ENCODE results near the gene GALR1.
A peak's percentile ranks its signal among the peaks of the same experiment; 100 is the strongest.
"Not testable (repeated sequence)": the region's sequence is repeated elsewhere in the genome, so short reads cannot be mapped to it uniquely, and the experiment has no call there.

GALR1 gene

DNA sequence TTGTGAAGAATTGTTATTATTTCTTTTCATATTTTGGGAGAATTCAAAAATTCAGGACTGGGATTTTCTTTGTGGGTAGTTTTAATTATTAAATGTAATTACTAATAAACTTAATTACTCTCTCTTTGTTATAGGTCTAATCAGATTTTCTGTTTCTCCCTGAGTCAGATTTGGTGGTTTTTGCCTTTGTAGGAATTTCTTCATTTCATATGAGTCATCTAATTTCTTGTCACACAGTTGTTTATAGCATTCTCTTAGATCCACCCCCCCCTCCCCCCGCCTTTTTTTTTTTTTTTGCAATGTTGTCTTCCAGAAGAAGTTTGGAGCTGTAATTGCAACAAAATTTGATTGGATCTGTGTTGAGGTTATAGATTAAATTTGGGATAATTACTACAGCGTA lies 26.0 kb upstream of the GALR1 start:
- no peak overlapping the region for H3K27ac Mint-ChIP-seq

DNA sequence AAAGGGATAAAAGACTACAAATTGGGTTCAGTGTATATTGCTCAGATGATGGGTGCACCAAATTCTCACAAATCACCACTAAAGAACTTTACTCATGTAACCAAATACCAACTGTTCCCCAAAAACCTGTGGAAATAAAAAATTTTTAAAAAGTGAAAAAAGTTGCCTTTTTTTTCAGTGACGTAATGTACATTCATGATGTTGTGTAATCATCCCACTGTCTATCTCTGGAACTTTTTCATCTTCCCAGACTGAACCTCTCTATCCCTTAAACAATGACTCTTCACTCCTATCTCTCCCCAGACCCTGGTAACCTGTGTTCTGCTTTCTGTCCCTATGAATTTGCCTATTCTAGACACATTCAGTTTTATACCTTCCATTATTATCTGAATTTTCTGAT lies 19.0 kb upstream of the GALR1 start:
- Mint-ChIP-seq H3K4me1 (no peaks in the 10 kb centered on the region), H3K27me3 (peaks cover 18% of the 10 kb centered on the region), H3K9me3 (peaks cover 7 to 8% of the 10 kb centered on the region in 2 donors), H3K27ac (no peak overlapping the region), H3K4me3 (no peak overlapping the region)
- ATAC-seq (no peak), DNase-seq (no peak)

More for the DNA sequence above, 26.0 kb upstream of the GALR1 start:
- H3K4me3 Mint-ChIP-seq = no peak overlapping the region
- H3K4me1 Mint-ChIP-seq = peaks cover 12% of the 10 kb centered on the region
- peaks cover 0 to 6% of the 10 kb centered on the region in 2 donors for H3K9me3 Mint-ChIP-seq
- DNase-seq = no peak
- no peak for ATAC-seq
- peaks cover 6% of the 10 kb centered on the region for H3K27me3 Mint-ChIP-seq

DNA sequence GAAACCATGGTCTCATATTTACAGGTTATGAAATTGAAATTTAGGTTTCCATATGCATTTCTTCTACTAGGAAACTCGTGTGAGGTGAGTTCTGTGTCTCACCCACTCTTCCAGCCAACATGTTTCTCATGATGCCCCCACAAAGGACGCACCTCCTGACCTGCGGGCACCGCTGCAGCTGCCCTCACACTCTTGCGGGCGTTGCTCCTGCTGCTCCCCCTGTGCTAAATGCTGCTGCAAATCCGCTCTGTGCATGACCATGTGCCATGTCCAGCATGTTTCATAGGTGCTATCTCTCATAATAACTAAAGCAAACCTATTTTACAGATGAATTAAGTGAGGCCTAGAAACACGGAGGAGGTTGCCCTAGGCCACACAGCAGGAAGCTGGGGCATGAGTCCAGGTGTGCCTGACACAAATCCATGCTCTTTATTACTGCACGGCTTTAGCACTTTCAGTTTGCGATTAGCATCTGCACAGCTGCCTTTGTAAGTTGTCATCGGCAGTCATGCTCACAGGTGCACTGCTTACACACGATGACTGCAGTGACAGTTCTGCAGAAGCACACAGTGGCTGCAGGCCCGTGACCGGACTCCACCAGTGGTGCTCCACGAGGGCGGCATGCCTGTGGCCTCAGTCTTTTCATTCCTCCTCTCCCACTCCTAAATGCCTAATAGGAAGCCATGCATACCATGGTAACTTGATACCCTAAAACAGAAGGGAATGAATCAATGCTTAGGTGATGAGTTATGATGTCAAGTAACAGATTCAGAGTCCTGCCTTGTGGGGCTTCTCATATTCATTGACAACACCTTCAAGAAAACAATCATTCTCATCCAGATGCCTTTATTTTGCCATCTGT lies 14.9 kb upstream of the GALR1 start:
- no peak for DNase-seq
- H3K27me3 Mint-ChIP-seq = peaks cover 15% of the 10 kb centered on the region
- H3K4me3 Mint-ChIP-seq = no peak overlapping the region
- no peak overlapping the region for H3K27ac Mint-ChIP-seq
- H3K4me1 Mint-ChIP-seq = no peaks in the 10 kb centered on the region
- ATAC-seq = no peak
- peaks cover 28 to 33% of the 10 kb centered on the region in 2 donors for H3K9me3 Mint-ChIP-seq

DNA sequence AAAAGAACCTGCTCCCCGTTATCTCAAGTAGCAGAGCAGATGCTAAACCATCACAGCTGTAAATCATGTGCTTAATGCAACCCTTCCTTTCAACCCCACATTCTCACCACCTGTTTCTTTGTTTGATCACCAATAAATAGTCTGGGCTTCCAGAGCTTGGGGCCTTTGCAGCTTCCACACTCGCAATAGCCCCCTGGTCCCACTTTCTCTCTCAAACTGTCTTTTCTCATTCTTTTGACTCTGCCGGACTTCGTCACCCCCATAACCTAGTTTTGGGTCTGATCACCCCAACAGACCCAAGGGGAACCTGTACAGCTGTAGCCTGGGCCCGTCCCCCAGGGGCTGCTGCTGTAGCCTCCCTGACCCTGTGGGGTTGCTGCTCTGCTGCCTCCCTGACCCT lies 10.4 kb upstream of the GALR1 start:
- not testable (repeated sequence) for ATAC-seq, H3K4me1 Mint-ChIP-seq, H3K4me3 Mint-ChIP-seq, DNase-seq, H3K27ac Mint-ChIP-seq
- Mint-ChIP-seq H3K27me3 (peaks cover 14% of the 10 kb centered on the region), H3K9me3 (peaks cover 21 to 31% of the 10 kb centered on the region in 2 donors)

DNA sequence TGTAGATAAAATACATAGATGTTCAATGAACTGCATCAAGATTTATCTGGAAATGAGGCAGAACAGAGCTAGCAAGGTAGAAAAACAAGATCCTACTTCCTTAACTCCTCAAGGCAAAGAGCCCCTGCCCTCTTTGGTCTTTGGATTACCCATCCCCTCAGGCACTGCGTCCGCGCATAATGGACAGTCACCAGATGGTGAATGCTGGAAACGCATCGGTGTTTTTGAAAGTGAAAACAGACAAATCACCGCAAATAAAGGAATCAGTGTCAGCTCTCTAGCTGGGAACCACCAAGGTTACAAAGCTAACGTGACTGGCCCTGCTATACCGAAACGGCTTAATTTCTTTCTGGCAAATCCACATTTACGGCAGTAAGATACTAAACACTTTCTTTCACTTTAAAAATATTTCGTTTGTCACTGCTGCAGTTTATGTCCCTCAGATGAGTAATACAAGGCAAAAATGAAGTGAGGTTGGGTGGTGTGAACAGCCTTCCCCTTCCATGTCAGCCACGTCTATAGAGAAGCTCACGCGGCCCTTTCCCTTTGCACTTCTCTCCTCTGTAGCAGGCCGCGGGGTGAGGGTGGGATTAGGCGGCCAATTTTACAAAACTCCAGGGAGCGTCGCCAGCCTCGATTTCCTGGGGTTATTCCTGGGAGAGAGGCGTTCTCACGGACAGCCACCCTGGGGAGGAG lies 627 bp upstream of the GALR1 start:
- Mint-ChIP-seq H3K4me3 (peak overlapping the region; percentile 53 to 71), H3K4me1 (peaks cover 14% of the 10 kb centered on the region), H3K9me3 (peaks cover 0 to 14% of the 10 kb centered on the region in 2 donors), H3K27ac (no peak overlapping the region), H3K27me3 (peaks cover 90% of the 10 kb centered on the region)
- no peak for ATAC-seq
- DNase-seq = no peak

DNA sequence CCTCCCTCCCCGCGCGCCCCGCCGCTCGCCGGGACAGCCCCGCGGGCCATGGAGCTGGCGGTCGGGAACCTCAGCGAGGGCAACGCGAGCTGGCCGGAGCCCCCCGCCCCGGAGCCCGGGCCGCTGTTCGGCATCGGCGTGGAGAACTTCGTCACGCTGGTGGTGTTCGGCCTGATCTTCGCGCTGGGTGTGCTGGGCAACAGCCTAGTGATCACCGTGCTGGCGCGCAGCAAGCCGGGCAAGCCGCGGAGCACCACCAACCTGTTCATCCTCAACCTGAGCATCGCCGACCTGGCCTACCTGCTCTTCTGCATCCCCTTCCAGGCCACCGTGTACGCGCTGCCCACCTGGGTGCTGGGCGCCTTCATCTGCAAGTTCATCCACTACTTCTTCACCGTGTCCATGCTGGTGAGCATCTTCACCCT lies 865 bp downstream of the GALR1 start:
- DNase-seq (no peak), ATAC-seq (no peak)
- H3K27ac Mint-ChIP-seq = no peak overlapping the region
- H3K9me3 Mint-ChIP-seq = peaks cover 0 to 14% of the 10 kb centered on the region in 2 donors
- H3K4me1 Mint-ChIP-seq = peaks cover 14% of the 10 kb centered on the region
- H3K4me3 Mint-ChIP-seq = peak overlapping the region; percentile 65
- peaks cover 93% of the 10 kb centered on the region for H3K27me3 Mint-ChIP-seq

DNA sequence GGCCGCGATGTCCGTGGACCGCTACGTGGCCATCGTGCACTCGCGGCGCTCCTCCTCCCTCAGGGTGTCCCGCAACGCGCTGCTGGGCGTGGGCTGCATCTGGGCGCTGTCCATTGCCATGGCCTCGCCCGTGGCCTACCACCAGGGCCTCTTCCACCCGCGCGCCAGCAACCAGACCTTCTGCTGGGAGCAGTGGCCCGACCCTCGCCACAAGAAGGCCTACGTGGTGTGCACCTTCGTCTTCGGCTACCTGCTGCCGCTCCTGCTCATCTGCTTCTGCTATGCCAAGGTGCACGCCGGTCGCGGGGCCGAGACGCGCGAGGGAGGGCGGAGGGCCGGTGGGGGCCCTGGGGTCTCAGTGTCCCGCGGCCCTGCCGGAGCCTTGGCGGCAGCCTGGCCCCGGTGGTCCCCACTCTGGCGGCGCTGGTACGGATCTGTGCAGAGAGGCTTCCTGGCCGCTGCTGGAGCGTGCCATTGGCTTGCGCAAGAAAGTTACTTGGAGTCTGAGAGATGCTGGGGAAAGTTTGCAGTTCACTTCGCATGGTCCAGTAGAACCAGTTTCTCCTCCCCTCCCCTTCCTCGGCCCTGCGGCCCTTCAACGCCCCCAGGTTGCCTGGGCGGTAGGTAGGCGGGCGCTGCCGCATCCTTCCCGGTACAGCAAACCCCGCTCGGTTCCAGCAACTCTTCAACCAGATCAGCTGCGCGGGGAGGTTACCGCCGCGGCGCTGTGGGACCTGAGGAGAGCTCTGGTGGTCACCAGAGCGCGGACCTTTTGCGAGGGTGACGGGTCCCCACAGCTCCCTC lies 1.5 kb downstream of the GALR1 start:
- Mint-ChIP-seq H3K9me3 (peaks cover 0 to 14% of the 10 kb centered on the region in 2 donors), H3K27me3 (peaks cover 95% of the 10 kb centered on the region), H3K4me3 (peak overlapping the region; percentile 65), H3K4me1 (peaks cover 14% of the 10 kb centered on the region), H3K27ac (no peak overlapping the region)
- ATAC-seq = peak; percentile 39
- DNase-seq = no peak

DNA sequence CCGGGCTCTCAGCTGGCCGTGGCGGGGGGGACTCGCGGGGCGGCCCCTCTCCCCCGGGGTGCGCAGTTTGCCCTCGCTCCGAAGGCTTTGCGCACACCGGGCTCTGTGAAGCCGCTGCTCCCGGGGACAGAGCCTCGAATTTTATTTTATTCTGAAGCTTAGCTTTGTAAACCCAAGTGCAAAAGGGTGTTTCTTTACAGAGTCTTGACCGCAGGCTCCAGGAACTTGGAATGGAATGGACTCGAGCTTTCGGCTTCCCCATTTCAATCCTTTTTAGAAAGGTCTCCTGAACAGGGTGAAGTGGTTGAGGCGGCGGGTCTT lies 2.0 kb downstream of the GALR1 start:
- DNase-seq (no peak), ATAC-seq (no peak)
- no peak overlapping the region for H3K4me3 Mint-ChIP-seq
- peaks cover 14% of the 10 kb centered on the region for H3K4me1 Mint-ChIP-seq
- H3K9me3 Mint-ChIP-seq = peaks cover 0 to 13% of the 10 kb centered on the region in 2 donors
- peaks cover 96% of the 10 kb centered on the region for H3K27me3 Mint-ChIP-seq
- no peak overlapping the region for H3K27ac Mint-ChIP-seq

DNA sequence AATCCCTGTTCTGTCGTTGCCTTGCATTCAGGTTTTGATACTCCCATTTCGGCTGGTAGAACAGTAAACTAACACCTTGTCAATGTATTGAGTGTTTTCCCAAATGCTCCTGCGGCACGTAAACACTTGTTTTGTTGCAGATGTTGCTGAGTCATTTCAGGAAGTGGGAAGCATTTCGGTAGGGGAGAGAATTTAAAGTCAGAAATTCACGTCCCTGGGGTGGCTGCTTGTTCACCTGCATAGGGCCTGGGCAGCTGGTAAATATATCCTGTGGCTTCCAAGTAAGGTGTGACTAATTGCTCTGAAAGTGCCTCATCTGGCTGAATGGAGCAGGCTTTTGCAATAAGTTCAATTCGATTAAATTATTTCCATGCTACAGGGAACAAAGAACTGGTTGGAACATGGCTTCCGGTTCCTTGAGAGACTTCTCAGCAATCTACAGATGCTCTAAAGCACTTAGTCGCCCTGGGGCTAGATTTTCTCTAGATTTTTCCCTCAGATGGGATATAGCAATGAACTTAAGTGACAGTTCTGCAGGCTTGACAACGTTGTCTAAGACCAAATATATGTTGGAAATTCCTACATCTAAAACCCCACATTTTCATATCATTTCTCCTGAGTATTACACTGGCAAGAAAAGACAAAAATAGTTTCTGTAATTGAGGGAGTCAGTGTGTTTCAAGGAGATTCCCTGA lies 5.2 kb downstream of the GALR1 start:
- peaks cover 9% of the 10 kb centered on the region for H3K4me1 Mint-ChIP-seq

DNA sequence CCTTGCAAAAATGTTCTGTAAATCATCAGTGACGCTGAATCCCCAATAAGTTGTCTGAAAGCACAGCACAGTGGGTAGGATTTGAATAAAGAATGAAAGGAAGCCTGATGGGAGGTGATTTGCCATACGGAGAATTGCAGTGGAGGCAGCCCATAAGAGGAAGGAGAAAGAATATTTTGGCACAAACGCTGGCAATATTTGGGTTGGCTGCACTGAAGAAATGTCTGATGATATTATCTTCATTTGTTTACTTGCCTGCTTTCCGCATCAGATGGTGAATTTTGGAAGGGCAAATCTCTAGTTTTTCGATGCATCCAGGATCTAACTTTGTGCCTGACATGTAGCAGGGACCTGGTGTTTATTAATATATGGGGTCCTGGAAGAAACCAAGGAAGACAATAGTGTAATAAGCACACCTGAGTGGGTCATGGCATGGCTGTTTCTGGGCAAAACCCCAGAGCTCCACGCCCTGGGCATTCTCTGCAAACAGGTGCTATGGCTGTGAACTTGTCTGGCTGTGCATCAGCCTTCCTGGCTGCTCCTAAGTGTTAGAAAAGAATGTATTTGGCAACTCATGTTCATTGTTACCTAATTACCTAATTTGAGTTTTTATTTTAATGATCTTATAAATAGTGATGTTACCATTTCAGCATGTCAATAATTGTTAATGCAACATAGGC lies 5.9 kb downstream of the GALR1 start:
- ATAC-seq = no peak
- H3K27ac Mint-ChIP-seq = no peak overlapping the region
- no peak overlapping the region for H3K4me3 Mint-ChIP-seq
- H3K27me3 Mint-ChIP-seq = peaks cover 68% of the 10 kb centered on the region
- no peak for DNase-seq
- H3K4me1 Mint-ChIP-seq = peaks cover 7% of the 10 kb centered on the region
- H3K9me3 Mint-ChIP-seq = peaks cover 5 to 16% of the 10 kb centered on the region in 2 donors

More for the DNA sequence above, 5.2 kb downstream of the GALR1 start:
- Mint-ChIP-seq H3K27ac (no peak overlapping the region), H3K27me3 (peaks cover 75% of the 10 kb centered on the region), H3K4me3 (no peak overlapping the region), H3K9me3 (peaks cover 5 to 16% of the 10 kb centered on the region in 2 donors)
- DNase-seq (no peak), ATAC-seq (no peak)

DNA sequence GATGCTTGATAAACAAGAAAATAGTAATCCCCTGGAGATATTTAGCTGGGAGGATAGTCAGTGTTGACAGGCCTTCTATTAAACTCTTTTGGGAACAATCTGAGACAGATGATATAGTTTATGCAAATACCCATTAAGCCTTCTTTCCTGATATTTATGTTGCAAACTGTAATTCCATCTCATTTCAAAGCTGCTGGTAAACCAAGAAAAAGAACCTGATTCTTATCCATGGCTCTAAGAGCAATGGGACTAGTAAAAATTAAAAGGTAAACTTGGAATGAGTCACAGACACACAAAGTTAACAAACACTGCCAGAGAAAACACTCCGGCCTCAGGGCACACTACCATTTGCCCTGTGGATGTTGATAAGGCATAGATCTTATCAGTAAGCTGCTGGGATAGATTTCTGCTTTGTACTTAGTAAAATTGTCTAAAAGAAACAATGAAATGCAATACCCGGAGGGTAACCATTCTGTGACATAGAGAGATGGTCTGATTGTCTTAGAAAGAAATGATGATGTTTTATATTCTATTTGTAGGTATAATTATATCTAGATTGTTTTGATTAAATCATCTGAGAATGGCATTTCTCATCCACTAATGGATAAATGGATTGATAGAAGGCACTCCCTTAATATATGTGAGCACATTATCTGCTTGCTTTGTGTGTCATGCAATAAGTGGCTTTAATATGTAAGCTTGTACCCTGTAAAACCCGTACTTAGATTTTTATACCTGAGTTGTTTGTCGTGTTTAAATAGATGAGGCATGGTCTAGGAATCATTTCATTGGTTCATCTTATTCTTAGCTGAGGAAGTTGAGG lies 13.2 kb downstream of the GALR1 start:
- H3K4me1 Mint-ChIP-seq = no peaks in the 10 kb centered on the region
- no peak overlapping the region for H3K4me3 Mint-ChIP-seq
- H3K9me3 Mint-ChIP-seq = peaks cover 20 to 40% of the 10 kb centered on the region in 2 donors
- H3K27me3 Mint-ChIP-seq = no peaks in the 10 kb centered on the region
- DNase-seq (no peak), ATAC-seq (no peak)
- H3K27ac Mint-ChIP-seq = no peak overlapping the region

DNA sequence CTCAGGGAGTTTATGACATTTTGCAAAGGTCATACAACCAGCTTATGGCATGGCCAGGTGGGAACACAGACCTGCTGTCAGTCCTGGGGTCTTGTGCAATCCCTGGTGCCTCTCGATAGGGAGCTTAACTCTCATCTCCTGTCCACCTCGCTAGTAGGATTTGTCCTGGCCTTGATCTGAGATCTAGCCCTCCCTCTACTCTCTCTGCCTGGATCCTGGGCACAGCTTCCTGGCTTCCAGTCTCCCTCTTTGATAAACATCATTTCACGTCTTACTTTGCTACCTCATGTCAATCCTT lies 13.8 kb downstream of the GALR1 start:
- H3K4me3 Mint-ChIP-seq = no peak overlapping the region

DNA sequence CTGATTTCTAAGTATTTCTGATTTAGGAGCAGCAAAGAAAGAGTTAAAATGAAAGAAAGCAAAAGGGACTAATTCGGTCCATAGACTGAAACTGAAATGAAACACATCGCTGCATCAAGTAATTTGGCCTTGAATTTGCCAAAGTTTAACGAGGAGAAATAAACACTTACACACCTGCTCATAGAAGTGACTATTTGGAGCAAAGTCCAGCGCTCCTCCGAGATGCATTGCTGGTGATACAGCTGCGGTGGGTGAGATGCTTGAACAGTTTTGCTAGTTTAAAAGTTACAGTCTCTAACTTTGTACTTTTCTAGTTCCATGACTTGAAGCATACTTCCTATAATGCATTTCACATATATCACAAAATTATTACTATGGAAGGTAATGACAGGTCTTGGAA lies 18.3 kb downstream of the GALR1 start:
- Mint-ChIP-seq H3K4me3 (no peak overlapping the region), H3K9me3 (peaks cover 19 to 24% of the 10 kb centered on the region in 2 donors), H3K27me3 (peaks cover 29% of the 10 kb centered on the region), H3K4me1 (no peaks in the 10 kb centered on the region), H3K27ac (no peak overlapping the region)
- no peak for ATAC-seq
- no peak for DNase-seq

More for the DNA sequence above, 13.8 kb downstream of the GALR1 start:
- Mint-ChIP-seq H3K27ac (no peak overlapping the region), H3K4me1 (no peaks in the 10 kb centered on the region), H3K27me3 (peaks cover 3% of the 10 kb centered on the region), H3K9me3 (peaks cover 20 to 37% of the 10 kb centered on the region in 2 donors)
- ATAC-seq (no peak), DNase-seq (no peak)

DNA sequence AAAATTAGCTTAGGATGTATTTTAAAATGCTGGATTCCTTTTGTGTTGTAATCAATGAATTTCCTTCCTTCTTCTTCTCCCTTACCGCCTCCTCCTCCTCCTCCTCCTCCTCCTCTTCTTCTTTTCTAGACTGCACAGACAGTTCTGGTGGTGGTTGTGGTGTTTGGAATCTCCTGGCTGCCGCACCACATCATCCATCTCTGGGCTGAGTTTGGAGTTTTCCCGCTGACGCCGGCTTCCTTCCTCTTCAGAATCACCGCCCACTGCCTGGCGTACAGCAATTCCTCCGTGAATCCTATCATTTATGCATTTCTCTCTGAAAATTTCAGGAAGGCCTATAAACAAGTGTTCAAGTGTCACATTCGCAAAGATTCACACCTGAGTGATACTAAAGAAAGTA lies 18.8 kb downstream of the GALR1 start:
- Mint-ChIP-seq H3K4me1 (no peaks in the 10 kb centered on the region), H3K9me3 (peaks cover 19 to 24% of the 10 kb centered on the region in 2 donors), H3K27me3 (peaks cover 29% of the 10 kb centered on the region), H3K4me3 (no peak overlapping the region), H3K27ac (no peak overlapping the region)
- DNase-seq (no peak), ATAC-seq (no peak)
